Activated CD4-positive, CD25-positive, alpha-beta regulatory T cell treated with anti-CD3 and anti-CD28 coated beads, Interleukin-2, amount 50 U/mL, for 72 hours (primary cell): Measurements from ENCODE around the gene ART3.

Experiments
- DNase-seq: peaks from one replicate; pipeline ENCODE4 v3.0.0; 2021

Gene ART3

GRCh38 chr4:76074993-76075600 is 588 bp downstream of the ART3 start:
- no peak for DNase-seq

- no peak for DNase-seq
Observed at GRCh38 chr4:76078033-76078613, 3.6 kb downstream of the ART3 start.

- DNase-seq = no peak
Observed at GRCh38 chr4:76083386-76083988, 9.0 kb downstream of the ART3 start.

- DNase-seq = no peak
Observed at GRCh38 chr4:76084542-76084941, 10.0 kb downstream of the ART3 start.

GRCh38 chr4:76087007-76087769 is 12.7 kb downstream of the ART3 start:
- no peak for DNase-seq

- no peak for DNase-seq
Observed at GRCh38 chr4:76088719-76089118, 14.2 kb downstream of the ART3 start.

- DNase-seq = no peak
Observed at GRCh38 chr4:76090241-76090691, 15.8 kb downstream of the ART3 start.

GRCh38 chr4:76091052-76091451 is 16.5 kb downstream of the ART3 start:
- no peak for DNase-seq

- no peak for DNase-seq
Observed at GRCh38 chr4:76095568-76095967, 21.1 kb downstream of the ART3 start.

- DNase-seq = no peak
Observed at GRCh38 chr4:76096076-76096475, 21.6 kb downstream of the ART3 start.

GRCh38 chr4:76105652-76106051 is 31.1 kb downstream of the ART3 start:
- no peak for DNase-seq

GRCh38 chr4:76106442-76106841 is 31.9 kb downstream of the ART3 start:
- no peak for DNase-seq

- DNase-seq = no peak
Observed at GRCh38 chr4:76108467-76109181, 34.1 kb downstream of the ART3 start.

- no peak for DNase-seq
Observed at GRCh38 chr4:76116821-76117220, 42.3 kb downstream of the ART3 start.

GRCh38 chr4:76117536-76117935 is 43.0 kb downstream of the ART3 start:
- DNase-seq = no peak

- no peak for DNase-seq
Observed at GRCh38 chr4:76120199-76120598, 45.7 kb downstream of the ART3 start.

- no peak for DNase-seq
Observed at GRCh38 chr4:76125816-76126215, 51.3 kb downstream of the ART3 start.

- DNase-seq = no peak
Observed at GRCh38 chr4:76127754-76128153, 53.2 kb downstream of the ART3 start.

GRCh38 chr4:76141241-76141640 is 66.7 kb downstream of the ART3 start:
- no peak for DNase-seq

- no peak for DNase-seq
Observed at GRCh38 chr4:76144546-76144945, 70.0 kb downstream of the ART3 start.

- peak; percentile 53 for DNase-seq
Observed at GRCh38 chr4:76147454-76148141, 73.1 kb downstream of the ART3 start.

GRCh38 chr4:76148142-76148865 is 73.8 kb downstream of the ART3 start, which contains the start of gene NUP54:
TSS of gene NUP54 (minus strand) at chr4:76148397. CDS start at chr4:76148374, 23 bp downstream.
- DNase-seq = peak; percentile 92
